Smooth muscle cell (in vitro differentiated cells): Measurements from ENCODE around the gene UROC1. TPM values are rescaled to one million over a fixed set of nuclear protein-coding genes. Genes with fewer than 3 reads are reported as not detected.

ENCODE experiments used
- DNase-seq: peaks from one replicate; lab custom pipeline; 2025; ENCODE audit not compliant: unreplicated experiment; lab: John Stamatoyannopoulos, UW
- H2AFZ ChIP-seq: fragments of 200-600 bp; sonication (generic); 2 replicates; pipeline ENCODE4 v1.6.0; 2016; ENCODE audit warnings: antibody characterized with exemption, low read depth, mild to moderate bottlenecking
- H3F3A ChIP-seq: fragments of 200-600 bp; sonication (generic); 2 replicates; pipeline ENCODE4 v1.6.0; 2017; ENCODE audit warnings: antibody characterized with exemption, low read depth
- H3K27ac ChIP-seq: fragments of 200-600 bp; sonication (generic); 2 replicates; pipeline ENCODE4 v1.5.1; 2016; ENCODE audit warnings: low read depth, mild to moderate bottlenecking
- H3K27me3 ChIP-seq: fragments of 200-600 bp; sonication (generic); 2 replicates; pipeline ENCODE4 v1.6.1; 2016; ENCODE audit warnings: low read depth, mild to moderate bottlenecking
- H3K36me3 ChIP-seq: fragments of 200-600 bp; sonication (generic); 2 replicates; pipeline ENCODE4 v1.5.1; 2016; ENCODE audit warnings: low read depth
- H3K4me1 ChIP-seq: fragments of 200-600 bp; sonication (generic); 2 replicates; pipeline ENCODE4 v1.5.1; 2016; ENCODE audit warnings: low read depth
- H3K4me2 ChIP-seq: fragments of 200-600 bp; sonication (generic); 2 replicates; pipeline ENCODE4 v1.6.0; 2016; ENCODE audit warnings: mild to moderate bottlenecking
- H3K4me3 ChIP-seq: fragments of 200-600 bp; sonication (generic); 2 replicates; pipeline ENCODE4 v1.5.1; 2016; ENCODE audit warnings: mild to moderate bottlenecking
- H3K79me2 ChIP-seq: fragments of 200-600 bp; sonication (generic); 2 replicates; pipeline ENCODE4 v1.6.0; 2016; ENCODE audit warnings: low read depth, mild to moderate bottlenecking
- H3K9ac ChIP-seq: fragments of 200-600 bp; sonication (generic); 2 replicates; pipeline ENCODE4 v1.6.0; 2016; ENCODE audit warnings: low read depth
- H3K9me3 ChIP-seq: fragments of 200-600 bp; sonication (generic); replicated peaks from 2 replicates; pipeline ENCODE4 v1.5.1; 2016; ENCODE audit warnings: low read depth
- H4K20me1 ChIP-seq: fragments of 200-600 bp; sonication (generic); 2 replicates; pipeline ENCODE4 v1.6.0; 2016; ENCODE audit warnings: low read depth
- WGBS: methylation state at CpG from one replicate; pipeline ENCODE4 v1.1.7; 2016; ENCODE audit warnings: low lambda C conversion rate; 5-methylcytosine and 5-hydroxymethylcytosine counted together
- polyA plus RNA-seq: library from polyadenylated mRNA; unstranded; fragments of >200 nt; fragmentation: Nextera tagmentation; extraction: Ambion mirVana; gene quantifications from 2 replicates; pipeline ENCODE4 v1.2.1, GENCODE V29; 2016
- total RNA-seq: library from RNA; depleted of rRNA; stranded (reverse); fragments of >200 nt; gene quantifications from 2 replicates; pipeline ENCODE4 v1.2.3, GENCODE V29; 2014
- TF ChIP-seq, protein P1 (sequence below): fragments of 200-600 bp; sonication (generic); IDR thresholded peaks from 2 replicates; pipeline ENCODE4 v1.5.1; 2017; ENCODE audit warnings: borderline replicate concordance, mild to moderate bottlenecking, antibody characterized with exemption; ENCODE audit not compliant: insufficient read depth, poor library complexity, severe bottlenecking

UROC1 gene
- total and polyA plus RNA-seq, 2 experiments from 2014 or later: not detected

GRCh38 chr3:126485176-126485897 lies 32.2 kb downstream of the UROC1 start:
- TF ChIP-seq, protein P1, sequence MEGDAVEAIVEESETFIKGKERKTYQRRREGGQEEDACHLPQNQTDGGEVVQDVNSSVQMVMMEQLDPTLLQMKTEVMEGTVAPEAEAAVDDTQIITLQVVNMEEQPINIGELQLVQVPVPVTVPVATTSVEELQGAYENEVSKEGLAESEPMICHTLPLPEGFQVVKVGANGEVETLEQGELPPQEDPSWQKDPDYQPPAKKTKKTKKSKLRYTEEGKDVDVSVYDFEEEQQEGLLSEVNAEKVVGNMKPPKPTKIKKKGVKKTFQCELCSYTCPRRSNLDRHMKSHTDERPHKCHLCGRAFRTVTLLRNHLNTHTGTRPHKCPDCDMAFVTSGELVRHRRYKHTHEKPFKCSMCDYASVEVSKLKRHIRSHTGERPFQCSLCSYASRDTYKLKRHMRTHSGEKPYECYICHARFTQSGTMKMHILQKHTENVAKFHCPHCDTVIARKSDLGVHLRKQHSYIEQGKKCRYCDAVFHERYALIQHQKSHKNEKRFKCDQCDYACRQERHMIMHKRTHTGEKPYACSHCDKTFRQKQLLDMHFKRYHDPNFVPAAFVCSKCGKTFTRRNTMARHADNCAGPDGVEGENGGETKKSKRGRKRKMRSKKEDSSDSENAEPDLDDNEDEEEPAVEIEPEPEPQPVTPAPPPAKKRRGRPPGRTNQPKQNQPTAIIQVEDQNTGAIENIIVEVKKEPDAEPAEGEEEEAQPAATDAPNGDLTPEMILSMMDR: no peak
- Histone ChIP-seq H3F3A (no peaks in the 10 kb centered on the region), H3K4me3 (no peak overlapping the region), H4K20me1 (no peaks in the 10 kb centered on the region), H2AFZ (no peak overlapping the region), H3K9me3 (no peaks in the 10 kb centered on the region), H3K27ac (no peak overlapping the region), H3K9ac (no peak overlapping the region), H3K4me2 (no peak overlapping the region), H3K79me2 (no peaks in the 10 kb centered on the region), H3K4me1 (no peaks in the 10 kb centered on the region), H3K36me3 (no peaks in the 10 kb centered on the region), H3K27me3 (no peaks in the 10 kb centered on the region)
- DNase-seq: no peak
- 84% methylated on average over 8 of the region's 8 CpGs for WGBS

- Histone ChIP-seq H3K4me1 (no peaks in the 10 kb centered on the region), H3F3A (no peaks in the 10 kb centered on the region), H3K27ac (no peak overlapping the region), H3K4me2 (no peak overlapping the region), H3K36me3 (no peaks in the 10 kb centered on the region), H3K9ac (no peak overlapping the region), H2AFZ (no peak overlapping the region), H3K4me3 (no peak overlapping the region), H3K79me2 (no peaks in the 10 kb centered on the region), H4K20me1 (no peaks in the 10 kb centered on the region), H3K9me3 (no peaks in the 10 kb centered on the region), H3K27me3 (no peaks in the 10 kb centered on the region)
- TF ChIP-seq, protein P1: no peak
- no peak for DNase-seq
- WGBS: 86% methylated on average over 3 of the region's 3 CpGs
Measured at GRCh38 chr3:126484662-126485061, 32.9 kb downstream of the UROC1 start.

- Histone ChIP-seq H2AFZ (no peak overlapping the region), H3K9me3 (no peaks in the 10 kb centered on the region), H3K4me1 (no peaks in the 10 kb centered on the region), H3F3A (no peaks in the 10 kb centered on the region), H3K4me3 (no peak overlapping the region), H3K27ac (no peak overlapping the region), H3K36me3 (no peaks in the 10 kb centered on the region), H3K79me2 (no peaks in the 10 kb centered on the region), H3K27me3 (no peaks in the 10 kb centered on the region), H3K4me2 (no peak overlapping the region), H3K9ac (no peak overlapping the region), H4K20me1 (no peaks in the 10 kb centered on the region)
- TF ChIP-seq, protein P1: no peak
- WGBS: 83% methylated on average over 3 of the region's 3 CpGs
- no peak for DNase-seq
Measured at GRCh38 chr3:126484148-126484547, 33.4 kb downstream of the UROC1 start.

- Histone ChIP-seq H3K9me3 (no peaks in the 10 kb centered on the region), H3K27ac (no peak overlapping the region), H3K4me2 (no peak overlapping the region), H3F3A (no peaks in the 10 kb centered on the region), H3K79me2 (no peaks in the 10 kb centered on the region), H3K36me3 (no peaks in the 10 kb centered on the region), H4K20me1 (no peaks in the 10 kb centered on the region), H3K9ac (no peak overlapping the region), H3K27me3 (no peaks in the 10 kb centered on the region), H3K4me3 (no peak overlapping the region), H2AFZ (no peak overlapping the region), H3K4me1 (no peaks in the 10 kb centered on the region)
- WGBS: 91% methylated on average over 14 of the region's 14 CpGs
- TF ChIP-seq, protein P1: no peak
- no peak for DNase-seq
Measured at GRCh38 chr3:126483321-126483761, 34.2 kb downstream of the UROC1 start.
